Activated CD4-positive, CD25-positive, alpha-beta regulatory T cell (primary cell): ENCODE measurements around the gene SSBP4.
"Not testable (repeated sequence)": the region's sequence is repeated elsewhere in the genome, so short reads cannot be mapped to it uniquely, and the experiment has no call there.

ENCODE experiments used
- DNase-seq, 4 experiments: peaks; one replicate each; lab custom pipeline; 2025; lab: John Stamatoyannopoulos, UW

Gene SSBP4

GRCh38 chr19:18419195-18419698 is at the start of gene SSBP4:
Gene SSBP4 (plus strand): TSS chr19:18419398. CDS start chr19:18419649, 251 bp downstream.
- peak; percentile 42 to 63 (median 58) for DNase-seq

GRCh38 chr19:18373407-18373891 is 45.7 kb upstream of the SSBP4 start:
- no peak for DNase-seq

GRCh38 chr19:18373892-18374629 is 45.1 kb upstream of the SSBP4 start:
- peak in 3 of 4 experiments; percentile 4 to 34 (median 20) for DNase-seq

GRCh38 chr19:18377026-18377425 is 42.2 kb upstream of the SSBP4 start:
- no peak for DNase-seq

GRCh38 chr19:18379803-18380747 is 39.1 kb upstream of the SSBP4 start:
- no peak for DNase-seq

- no peak for DNase-seq
These were observed 38.4 kb upstream of the SSBP4 start for GRCh38 chr19:18380843-18381242.

- not testable (repeated sequence) for DNase-seq
These were observed 35.6 kb upstream of the SSBP4 start for GRCh38 chr19:18383622-18384021.

GRCh38 chr19:18384775-18385174 is 34.4 kb upstream of the SSBP4 start:
- no peak for DNase-seq

GRCh38 chr19:18385359-18385674 is 33.9 kb upstream of the SSBP4 start:
- DNase-seq = no peak

GRCh38 chr19:18385675-18386542 is 33.3 kb upstream of the SSBP4 start, which contains the start of gene GDF15:
Gene GDF15 (plus strand): TSS chr19:18386158. CDS start chr19:18386190, 32 bp downstream.
- peak in 2 of 4 experiments; percentile 4 to 8 for DNase-seq

- no peak for DNase-seq
These were observed 32.5 kb upstream of the SSBP4 start for GRCh38 chr19:18386543-18387271.

GRCh38 chr19:18388100-18388959 is 30.9 kb upstream of the SSBP4 start:
- peak; percentile 40 to 70 (median 60) for DNase-seq

- DNase-seq = no peak
These were observed 30.1 kb upstream of the SSBP4 start for GRCh38 chr19:18388960-18389725.

- DNase-seq = no peak
These were observed 29.5 kb upstream of the SSBP4 start for GRCh38 chr19:18389726-18390064.

GRCh38 chr19:18390065-18390907 is 28.9 kb upstream of the SSBP4 start:
- DNase-seq = no peak

- no peak for DNase-seq
These were observed 27.6 kb upstream of the SSBP4 start for GRCh38 chr19:18391509-18392075.

GRCh38 chr19:18392417-18392816 is 26.8 kb upstream of the SSBP4 start:
- no peak for DNase-seq

GRCh38 chr19:18392926-18393325 is 26.3 kb upstream of the SSBP4 start:
- no peak for DNase-seq
